Neuron (in vitro differentiated cells): ENCODE data around the gene C2orf68.
"Not testable (repeated sequence)": the region's sequence is repeated elsewhere in the genome, so short reads cannot be mapped to it uniquely, and the experiment has no call there.

ENCODE experiments used
- H2AFZ ChIP-seq: one replicate; pipeline ENCODE4 v1.6.1; 2013; ENCODE audit warnings: low read depth, mild to moderate bottlenecking, inconsistent platforms, low read length, moderate library complexity
- H3K27me3 ChIP-seq: one replicate; pipeline ENCODE4 v1.6.1; 2013; ENCODE audit warnings: low read length; ENCODE audit not compliant: insufficient read depth
- H3K36me3 ChIP-seq: one replicate; pipeline ENCODE4 v1.6.1; 2013; ENCODE audit warnings: low read length; ENCODE audit not compliant: insufficient read depth
- H3K4me1 ChIP-seq: one replicate; pipeline ENCODE4 v1.6.1; 2013; ENCODE audit warnings: low read length; ENCODE audit not compliant: insufficient read depth
- H3K4me3 ChIP-seq: 2 replicates; pipeline ENCODE4 v1.5.1; 2013; ENCODE audit warnings: mild to moderate bottlenecking, low read length, moderate library complexity
- H3K9me3 ChIP-seq: one replicate; pipeline ENCODE4 v1.6.1; 2013; ENCODE audit warnings: low read length

Gene C2orf68

DNA sequence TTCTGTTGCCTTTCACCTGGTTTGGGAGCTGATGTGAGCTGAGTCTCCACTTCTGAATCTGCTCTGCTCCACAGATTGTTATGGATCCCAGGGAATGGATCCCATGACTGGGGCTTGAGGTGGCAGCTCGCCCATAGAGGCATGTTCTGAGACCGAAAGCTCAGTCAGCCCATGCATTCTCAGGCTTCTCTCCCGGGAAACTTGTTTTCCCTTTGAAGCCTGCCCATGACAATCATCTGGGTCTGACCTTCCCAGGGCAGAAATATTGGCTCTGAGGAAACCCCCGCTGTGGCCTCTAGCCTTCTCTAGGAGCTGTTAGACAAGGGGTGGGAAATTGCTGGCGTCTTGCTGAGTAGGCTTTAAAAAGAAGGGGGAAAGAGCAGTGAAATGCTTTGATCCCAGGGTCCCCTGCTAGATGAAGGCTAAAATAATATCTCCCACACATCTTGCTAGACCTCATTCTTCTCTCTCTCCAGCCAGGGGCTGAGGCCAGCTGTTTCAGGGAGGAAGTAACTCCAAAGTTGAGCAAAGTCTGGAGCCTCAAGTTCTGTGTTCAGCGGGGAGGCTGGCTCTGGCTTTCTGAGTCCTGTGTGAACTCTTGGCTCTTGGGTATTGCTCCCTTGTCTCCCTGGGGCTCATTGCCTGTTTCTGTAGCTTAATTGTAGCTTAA is 32.5 kb downstream of the C2orf68 start:
- Histone ChIP-seq H3K4me1 (peaks cover 26% of the 10 kb centered on the region), H2AFZ (peak overlapping the region; percentile 24), H3K36me3 (no peaks in the 10 kb centered on the region), H3K4me3 (no peak overlapping the region), H3K27me3 (no peaks in the 10 kb centered on the region), H3K9me3 (no peaks in the 10 kb centered on the region)

DNA sequence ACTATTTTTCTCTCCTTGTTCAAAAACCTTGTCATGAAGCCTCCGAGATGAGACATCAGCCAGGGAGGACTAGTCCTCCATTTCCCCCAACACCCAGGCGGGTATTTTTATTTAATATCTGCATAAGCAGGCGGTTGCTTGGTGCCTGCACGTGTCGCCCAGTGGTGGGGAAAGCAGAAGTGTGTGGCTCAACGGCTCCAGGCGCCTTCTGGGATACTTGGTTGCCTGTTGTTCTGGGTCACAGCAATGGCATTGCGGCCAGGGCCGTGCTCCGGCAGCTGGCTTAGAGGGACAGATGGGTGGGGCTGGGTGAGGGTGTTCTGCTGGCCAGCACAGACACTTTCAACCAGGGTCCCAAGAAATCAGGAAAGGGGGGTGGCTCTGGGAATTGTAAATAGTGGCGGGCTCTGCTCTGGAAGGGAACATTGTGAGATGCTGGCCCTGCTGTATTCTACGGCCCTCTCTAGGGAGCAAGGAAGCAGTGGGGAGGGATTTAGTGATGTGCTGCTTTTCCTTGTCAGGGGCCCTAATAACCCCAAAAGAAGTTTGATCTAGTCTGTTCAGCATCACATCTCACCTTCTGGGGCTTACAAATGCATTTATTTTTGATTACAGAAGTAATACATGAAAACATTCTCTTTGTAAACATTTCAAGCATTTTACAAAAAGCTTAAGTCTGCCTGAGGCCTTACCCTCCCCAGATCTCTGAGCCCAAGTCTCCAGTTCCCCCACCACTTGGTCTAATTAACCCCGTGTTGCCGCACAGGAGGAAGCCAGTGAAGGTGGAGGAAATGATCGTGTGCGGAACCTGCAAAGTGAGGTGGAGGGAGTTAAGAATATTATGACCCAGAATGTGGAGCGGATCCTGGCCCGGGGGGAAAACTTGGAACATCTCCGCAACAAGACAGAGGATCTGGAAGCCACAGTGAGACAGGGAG is 33.4 kb downstream of the C2orf68 start:
- Histone ChIP-seq H3K4me3 (no peak overlapping the region), H2AFZ (peak overlapping the region; percentile 24), H3K36me3 (no peaks in the 10 kb centered on the region), H3K4me1 (peaks cover 26% of the 10 kb centered on the region), H3K9me3 (no peaks in the 10 kb centered on the region), H3K27me3 (no peaks in the 10 kb centered on the region)

DNA sequence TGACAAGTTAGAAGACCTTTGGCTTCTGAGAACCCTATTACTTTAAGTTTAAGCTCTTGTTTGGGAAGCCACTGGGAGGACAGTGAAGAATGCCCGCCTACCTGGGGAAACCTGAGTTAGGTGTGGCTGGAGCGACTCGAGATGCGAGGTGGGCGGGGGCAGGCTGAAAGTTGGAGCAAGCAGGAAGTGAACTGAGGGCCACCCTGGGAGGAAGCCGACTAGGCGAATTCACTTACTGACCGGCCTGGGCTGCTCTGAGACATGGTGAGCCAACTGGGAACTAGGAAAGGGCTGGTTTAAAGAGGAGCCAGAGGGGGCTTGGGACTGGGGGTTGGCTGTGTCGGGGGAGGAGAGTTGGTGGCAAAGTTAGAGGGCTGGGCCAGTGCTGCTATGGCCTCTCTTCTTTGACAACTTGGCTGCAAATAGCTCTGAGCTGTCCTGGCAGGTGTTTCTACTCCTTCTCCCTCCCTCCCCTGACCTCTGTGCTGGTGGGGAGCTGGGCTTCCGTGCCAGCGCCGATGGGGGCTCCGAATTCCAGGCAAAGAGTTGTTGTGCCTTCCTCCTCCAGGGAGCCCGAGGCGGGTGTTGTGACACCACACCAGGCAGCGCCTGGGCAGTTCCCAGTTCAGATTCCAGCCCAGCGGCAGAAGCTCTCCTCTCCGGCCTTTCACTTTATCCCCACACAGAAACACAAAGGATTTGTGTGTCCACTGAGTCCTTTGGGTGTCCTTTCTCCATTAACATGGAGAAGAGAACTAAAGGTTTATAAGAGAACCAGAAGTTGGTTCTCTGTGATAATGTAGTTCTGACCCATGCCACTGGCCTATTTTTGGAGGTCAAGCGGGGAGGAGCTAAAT is 34.3 kb downstream of the C2orf68 start, which contains the start of gene VAMP8:
VAMP8 (plus strand) TSS at position 201 of the 857 bp plus-strand sequence; CDS start at position 262, 61 bp downstream.
- peak within 1 kb of the TSS; percentile 12 for H2AFZ ChIP-seq
- H3K27me3 ChIP-seq = no peaks in the 10 kb centered on the region
- no peak within 1 kb of the TSS for H3K4me3 ChIP-seq
- no peaks in the 10 kb centered on the region for H3K36me3 ChIP-seq
- peaks cover 26% of the 10 kb centered on the region for H3K4me1 ChIP-seq
- H3K9me3 ChIP-seq = no peaks in the 10 kb centered on the region

DNA sequence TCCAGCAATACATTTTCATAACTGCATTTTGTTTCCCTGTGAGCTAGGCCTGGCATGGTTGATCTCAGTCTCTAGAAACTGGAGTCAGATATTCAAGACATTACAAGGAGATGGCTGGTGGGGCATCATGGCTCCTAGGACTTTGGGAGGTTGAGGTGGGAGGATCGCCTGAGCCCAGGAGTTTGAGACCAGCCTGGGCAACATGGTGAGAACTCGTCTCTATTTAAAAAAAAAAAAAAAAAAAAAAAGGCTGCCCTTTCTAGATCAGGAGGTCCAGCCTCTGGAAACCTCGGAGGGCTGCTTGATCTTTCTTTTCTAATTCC is 34.8 kb downstream of the C2orf68 start:
- Histone ChIP-seq H3K27me3 (no peaks in the 10 kb centered on the region), H2AFZ (no peak overlapping the region), H3K9me3 (no peaks in the 10 kb centered on the region), H3K4me1 (peaks cover 26% of the 10 kb centered on the region), H3K36me3 (no peaks in the 10 kb centered on the region), H3K4me3 (no peak overlapping the region)

DNA sequence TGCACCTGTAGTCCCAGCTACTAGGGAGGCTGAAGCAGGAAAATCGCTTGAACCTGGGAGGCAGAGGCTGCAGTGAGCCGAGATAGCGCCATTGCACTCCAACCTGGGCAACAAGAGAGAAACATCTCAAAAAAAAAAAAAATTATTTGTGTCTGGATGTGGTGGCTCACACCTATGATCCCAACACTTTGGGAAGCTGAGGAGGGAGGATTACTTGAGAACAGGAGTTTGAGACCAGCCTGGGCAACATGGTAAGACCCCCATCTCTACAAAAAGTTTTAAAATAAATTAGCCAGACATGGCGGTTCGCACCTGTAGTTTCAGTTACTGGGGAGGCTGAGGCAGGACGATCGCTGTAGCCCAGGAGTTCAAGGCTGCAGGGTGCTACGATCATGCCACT is 36.1 kb downstream of the C2orf68 start:
- Histone ChIP-seq H3K4me1 (peaks cover 26% of the 10 kb centered on the region), H2AFZ (no peak overlapping the region), H3K9me3 (no peaks in the 10 kb centered on the region), H3K4me3 (no peak overlapping the region), H3K36me3 (no peaks in the 10 kb centered on the region), H3K27me3 (peaks cover 2% of the 10 kb centered on the region)

DNA sequence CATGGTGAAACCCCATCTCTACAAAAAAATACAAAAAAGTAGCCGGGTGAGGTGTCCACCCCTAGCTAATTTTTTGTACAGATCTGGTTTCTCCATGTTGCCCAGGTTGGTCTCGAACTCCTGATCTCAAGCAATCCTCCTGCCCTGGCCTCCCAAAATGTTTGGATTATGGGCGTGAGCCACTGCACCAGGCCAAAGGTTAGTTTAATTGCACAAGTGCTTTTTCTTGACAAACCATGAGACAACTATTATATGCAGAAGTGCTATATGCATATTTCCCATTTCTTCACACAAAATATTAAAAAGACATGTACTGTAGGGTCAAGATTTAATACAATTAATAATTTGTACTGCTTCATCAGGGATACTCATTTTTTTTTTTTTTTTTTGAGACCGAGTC is 45.6 kb downstream of the C2orf68 start:
- H3K4me1 ChIP-seq = peaks cover 2% of the 10 kb centered on the region
- H3K9me3 ChIP-seq = no peaks in the 10 kb centered on the region
- H2AFZ ChIP-seq = no peak overlapping the region
- H3K36me3 ChIP-seq = no peaks in the 10 kb centered on the region
- no peaks in the 10 kb centered on the region for H3K27me3 ChIP-seq
- no peak overlapping the region for H3K4me3 ChIP-seq

DNA sequence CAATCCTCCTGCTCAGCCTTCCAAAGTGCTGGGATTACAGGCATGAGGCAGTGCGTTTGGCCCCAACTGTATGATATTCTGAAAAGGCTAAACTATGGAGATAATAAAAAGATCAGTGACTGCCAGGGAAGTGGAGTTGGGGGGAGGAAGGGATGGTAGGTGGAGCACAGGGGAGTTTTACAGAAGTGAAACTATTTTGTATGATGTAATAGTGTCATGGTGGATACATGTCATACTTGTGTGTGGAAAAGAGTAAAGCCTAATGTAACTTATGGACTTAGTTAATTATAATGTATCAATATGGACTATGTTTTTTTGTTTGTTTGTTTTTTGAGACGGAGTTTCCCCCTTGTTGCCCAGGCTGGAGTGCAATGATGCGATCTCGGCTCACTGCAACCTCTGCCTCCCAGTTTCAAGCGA is 47.7 kb downstream of the C2orf68 start:
- Histone ChIP-seq H3K4me3 (no peak overlapping the region), H3K9me3 (no peaks in the 10 kb centered on the region), H2AFZ (no peak overlapping the region), H3K4me1 (peaks cover 9% of the 10 kb centered on the region), H3K36me3 (no peaks in the 10 kb centered on the region), H3K27me3 (no peaks in the 10 kb centered on the region)

DNA sequence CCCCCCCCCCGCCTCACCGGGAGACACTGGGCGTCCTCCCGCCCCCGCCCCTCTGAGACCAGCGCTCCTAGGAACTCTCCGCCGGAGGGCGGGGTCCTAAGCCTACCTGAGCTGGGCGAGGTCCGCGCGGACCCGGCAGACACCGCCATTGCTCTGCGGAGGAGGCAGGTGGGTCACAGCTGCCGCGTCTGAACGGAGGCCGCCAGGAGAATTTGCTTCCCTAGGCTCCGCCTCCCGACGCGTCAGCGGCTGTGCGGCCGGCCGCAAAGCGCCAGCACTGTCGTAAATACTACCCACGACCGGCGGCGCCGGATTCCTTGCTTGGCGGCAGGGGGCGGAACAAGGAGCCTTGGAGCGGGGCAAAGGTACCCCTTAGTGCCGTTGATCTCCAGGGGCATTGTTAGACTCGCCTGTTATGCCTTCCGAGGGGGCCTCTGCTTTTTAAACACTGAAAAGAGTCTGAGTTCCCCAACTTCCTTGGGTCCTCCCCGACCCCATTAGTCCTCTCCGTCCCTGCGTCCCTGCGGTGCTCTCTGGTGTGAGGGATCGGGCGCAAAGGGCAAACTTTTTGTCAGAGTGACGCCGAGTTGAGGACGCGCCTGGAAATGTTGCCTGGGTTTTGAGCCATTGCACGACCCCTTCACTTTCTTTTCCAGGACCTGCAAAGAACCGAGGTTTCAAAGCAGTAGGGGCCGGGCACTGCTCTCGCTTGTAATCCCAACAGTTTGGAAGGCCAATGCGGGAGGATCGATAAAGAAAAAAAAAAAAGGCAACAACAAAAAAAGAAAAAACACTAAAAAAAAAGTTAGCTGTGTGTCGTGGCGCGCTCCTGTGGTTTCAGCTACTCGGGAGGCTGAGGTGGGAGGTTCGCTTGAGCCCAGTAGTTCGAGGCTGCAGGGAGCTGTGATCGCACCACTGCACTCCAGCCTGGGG is 50.3 kb downstream of the C2orf68 start, which contains the start of gene GGCX:
GGCX (minus strand) TSS at position 214 of the 933 bp plus-strand sequence; CDS start at position 149, 65 bp downstream.
- no peaks in the 10 kb centered on the region for H3K9me3 ChIP-seq
- peaks cover 9% of the 10 kb centered on the region for H3K4me1 ChIP-seq
- peak within 1 kb of the TSS; percentile 84 for H3K4me3 ChIP-seq
- peaks cover 8% of the 10 kb centered on the region for H3K36me3 ChIP-seq
- H2AFZ ChIP-seq = peak within 1 kb of the TSS; percentile 50
- no peaks in the 10 kb centered on the region for H3K27me3 ChIP-seq

DNA sequence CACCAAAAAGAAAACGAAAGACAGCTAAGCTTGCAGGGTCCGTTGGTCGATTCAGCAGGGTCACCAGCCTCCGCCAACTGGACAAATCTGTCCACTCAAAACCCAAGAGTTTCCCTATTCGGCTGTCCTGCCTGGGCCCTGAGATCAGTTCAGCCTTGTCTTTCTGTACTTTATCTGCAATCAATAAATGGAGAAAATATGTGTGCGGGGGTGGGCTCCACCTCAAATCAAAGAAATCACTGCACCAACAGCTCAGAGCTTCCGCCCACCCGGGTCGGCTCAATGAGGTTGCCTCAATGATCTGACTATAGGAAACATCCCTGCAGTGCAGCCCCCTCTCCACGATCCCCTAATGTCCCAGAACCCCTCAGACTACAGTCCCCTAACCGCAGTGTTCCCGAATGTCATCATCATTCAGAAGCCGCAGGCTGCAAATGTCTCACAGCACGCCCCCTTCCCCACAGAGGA is 51.0 kb downstream of the C2orf68 start:
- Histone ChIP-seq H3K27me3 (no peaks in the 10 kb centered on the region), H3K9me3 (no peaks in the 10 kb centered on the region), H3K36me3 (peaks cover 13% of the 10 kb centered on the region), H2AFZ (peak overlapping the region; percentile 50), H3K4me1 (peaks cover 9% of the 10 kb centered on the region), H3K4me3 (peak overlapping the region; percentile 84)

DNA sequence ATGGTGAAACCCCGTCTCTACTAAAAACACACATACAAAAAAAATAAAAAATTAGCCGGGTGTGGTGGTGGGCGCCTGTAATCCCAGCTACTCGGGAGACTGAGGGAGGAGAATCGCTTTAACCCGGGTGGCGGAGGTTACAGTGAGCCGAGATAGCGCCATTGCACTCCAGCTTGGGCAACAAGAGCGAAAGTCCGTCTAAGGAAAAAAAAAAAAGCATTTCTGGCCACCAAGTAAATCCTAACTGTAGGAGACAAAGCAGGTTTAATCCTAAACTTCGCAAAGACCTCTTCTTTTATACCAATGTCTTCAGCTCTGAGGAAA is 51.5 kb downstream of the C2orf68 start:
- not testable (repeated sequence) for H3K9me3 ChIP-seq, H3K4me1 ChIP-seq, H3K27me3 ChIP-seq, H2AFZ ChIP-seq
- Histone ChIP-seq H3K36me3 (peaks cover 16% of the 10 kb centered on the region), H3K4me3 (peak overlapping the region; percentile 84)

DNA sequence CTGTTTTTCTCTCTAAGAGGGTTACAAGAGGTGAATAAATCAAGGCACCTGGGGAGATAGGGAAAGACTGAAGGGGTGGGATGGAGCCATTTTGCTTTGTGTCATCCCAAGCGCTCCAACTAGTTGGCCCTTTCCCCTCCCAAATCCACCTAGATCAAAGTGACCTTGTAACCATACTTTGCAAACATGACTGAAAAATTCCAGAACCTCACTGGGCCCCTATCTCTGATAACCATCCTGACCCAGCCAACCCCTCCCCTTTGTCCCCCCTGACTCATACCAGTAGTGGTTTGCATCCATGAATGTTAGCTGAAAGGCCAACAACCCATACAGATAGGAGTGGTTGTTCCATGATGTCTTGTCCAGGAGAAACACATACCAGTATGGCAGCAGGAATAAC is 53.7 kb downstream of the C2orf68 start:
- peaks cover 9% of the 10 kb centered on the region for H3K4me1 ChIP-seq
- H3K27me3 ChIP-seq = no peaks in the 10 kb centered on the region
- no peak overlapping the region for H2AFZ ChIP-seq
- no peak overlapping the region for H3K4me3 ChIP-seq
- H3K36me3 ChIP-seq = peaks cover 31% of the 10 kb centered on the region
- no peaks in the 10 kb centered on the region for H3K9me3 ChIP-seq

DNA sequence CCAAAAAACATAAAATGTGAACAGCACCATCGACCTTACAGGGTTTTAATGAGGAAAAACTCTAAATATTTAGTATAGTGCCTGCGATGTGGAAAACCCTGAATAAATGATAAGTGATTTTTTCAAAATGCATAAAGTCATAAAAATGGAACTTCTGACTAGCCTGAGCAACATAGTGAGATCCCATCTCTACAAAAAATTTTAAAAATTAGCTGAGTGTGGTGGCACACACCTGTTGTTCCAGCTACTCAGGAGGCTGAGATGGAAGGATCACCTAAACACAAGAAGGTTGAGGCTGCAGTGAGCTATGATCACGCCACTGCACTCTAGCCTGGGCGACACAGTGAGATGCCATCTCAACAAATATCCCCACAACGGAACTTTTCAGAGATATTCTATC is 54.7 kb downstream of the C2orf68 start:
- Histone ChIP-seq H3K27me3 (no peaks in the 10 kb centered on the region), H3K9me3 (no peaks in the 10 kb centered on the region), H3K36me3 (peaks cover 42% of the 10 kb centered on the region), H3K4me3 (no peak overlapping the region), H2AFZ (no peak overlapping the region), H3K4me1 (peaks cover 9% of the 10 kb centered on the region)
